ENCODE measurements around the gene FSD1L. TPM values are rescaled to one million over a fixed set of nuclear protein-coding genes. Genes with fewer than 3 reads are reported as not detected.

FSD1L gene
- total and polyA plus RNA-seq, 2 of the 13 experiments (the other 11 are each of a cell fraction or from before 2014, with no cell fraction given): 4.1 to 5.1 TPM

GRCh38 chr9:105554042-105554441, 106.2 kb downstream of the FSD1L start:
- WGBS (ENCODE audit: low lambda C conversion rate): 97% methylated on average over 10 of the region's 10 CpGs
- FAIRE-seq (no peak), ATAC-seq (no peak), DNase-seq (ENCODE audit: low spot score) (no peak)
- no TSS peak for BruUV-seq (replicated peaks)
- no peaks in the 10 kb centered on the region for H3K36me3 ChIP-seq (replicated peaks in 1 of 2; ENCODE audit: control insufficient read depth in 1 of 2, insufficient read depth in 2 of 2, low read length in 2 of 2)
- H3K9me3 ChIP-seq (ENCODE audit: low read length): no peaks in the 10 kb centered on the region
- peaks cover 15% of the 10 kb centered on the region for H3K4me1 ChIP-seq (ENCODE audit: insufficient read depth, low read length)
- ChIA-PET CTCF (ENCODE audit: low intra/inter-chr PET ratio, low total read pairs) (no interaction called here), POLR2A (no interaction called here)
- no peak overlapping the region for H3K27ac ChIP-seq (ENCODE audit: extremely low read length, insufficient read depth, low read length)
- no peak overlapping the region for H3K4me2 ChIP-seq (ENCODE audit: low read depth, low read length)
- intact Hi-C loops (cut with micrococcal nuclease; ENCODE audit: unreplicated experiment) (no loop called here), in situ Hi-C loops (cut with HindIII; ENCODE audit: extremely low pct_ligation_motif_present, low pct_unique_long_range_greater_than_20kb) (loop anchor here (10.0 kb wide), 1 partner anchor 61 kb away; no protein-coding TSS in a partner anchor)
- no peak overlapping the region for H3K9ac ChIP-seq (ENCODE audit: insufficient read depth, low read depth, low read length)
- H3K4me3 ChIP-seq (replicated peaks in 1 of 3; ENCODE audit: insufficient read depth in 1 of 3, low read depth in 2 of 3, low read length in 3 of 3): no peak overlapping the region
- no peaks in the 10 kb centered on the region; the same call in 1 of the 2 replicates for H4K20me1 ChIP-seq (ENCODE audit: insufficient read depth, low read length)
- no peaks in the 10 kb centered on the region; a peak in 1 of 5 replicates for H3K27me3 ChIP-seq (ENCODE audit: control insufficient read depth in 1 of 2, insufficient read depth in 2 of 2, low read length in 2 of 2)
- H2AFZ ChIP-seq (ENCODE audit: low read length): no peak overlapping the region
- TF ChIP-seq ZFP1 (CRISPR knock-in tag; IDR thresholded peaks at IDR 0.05) (no peak), MIER3 (CRISPR knock-in tag; IDR thresholded peaks at IDR 0.05; ENCODE audit: borderline replicate concordance) (no peak), MTF1 (CRISPR knock-in tag; IDR thresholded peaks at IDR 0.05) (no peak), ZHX2 (IDR thresholded peaks at IDR 0.05; ENCODE audit: low read depth) (no peak), ZHX2 (CRISPR knock-in tag; IDR thresholded peaks at IDR 0.05; ENCODE audit: borderline replicate concordance) (no peak), RFXAP (CRISPR knock-in tag; IDR thresholded peaks at IDR 0.05; ENCODE audit: borderline replicate concordance) (no peak), ZBTB7A (CRISPR knock-in tag; IDR thresholded peaks at IDR 0.05) (no peak), ZNF713 (CRISPR knock-in tag; IDR thresholded peaks at IDR 0.05) (no peak), ZBTB26 (CRISPR knock-in tag; IDR thresholded peaks at IDR 0.05; ENCODE audit: borderline replicate concordance) (no peak), EED (CRISPR knock-in tag; IDR thresholded peaks at IDR 0.05) (no peak), ZMAT3 (CRISPR knock-in tag; conservative IDR thresholded peaks at IDR 0.05) (no peak), TBP (CRISPR knock-in tag; IDR thresholded peaks at IDR 0.05) (no peak)
- TF ChIP-seq, protein P1, sequence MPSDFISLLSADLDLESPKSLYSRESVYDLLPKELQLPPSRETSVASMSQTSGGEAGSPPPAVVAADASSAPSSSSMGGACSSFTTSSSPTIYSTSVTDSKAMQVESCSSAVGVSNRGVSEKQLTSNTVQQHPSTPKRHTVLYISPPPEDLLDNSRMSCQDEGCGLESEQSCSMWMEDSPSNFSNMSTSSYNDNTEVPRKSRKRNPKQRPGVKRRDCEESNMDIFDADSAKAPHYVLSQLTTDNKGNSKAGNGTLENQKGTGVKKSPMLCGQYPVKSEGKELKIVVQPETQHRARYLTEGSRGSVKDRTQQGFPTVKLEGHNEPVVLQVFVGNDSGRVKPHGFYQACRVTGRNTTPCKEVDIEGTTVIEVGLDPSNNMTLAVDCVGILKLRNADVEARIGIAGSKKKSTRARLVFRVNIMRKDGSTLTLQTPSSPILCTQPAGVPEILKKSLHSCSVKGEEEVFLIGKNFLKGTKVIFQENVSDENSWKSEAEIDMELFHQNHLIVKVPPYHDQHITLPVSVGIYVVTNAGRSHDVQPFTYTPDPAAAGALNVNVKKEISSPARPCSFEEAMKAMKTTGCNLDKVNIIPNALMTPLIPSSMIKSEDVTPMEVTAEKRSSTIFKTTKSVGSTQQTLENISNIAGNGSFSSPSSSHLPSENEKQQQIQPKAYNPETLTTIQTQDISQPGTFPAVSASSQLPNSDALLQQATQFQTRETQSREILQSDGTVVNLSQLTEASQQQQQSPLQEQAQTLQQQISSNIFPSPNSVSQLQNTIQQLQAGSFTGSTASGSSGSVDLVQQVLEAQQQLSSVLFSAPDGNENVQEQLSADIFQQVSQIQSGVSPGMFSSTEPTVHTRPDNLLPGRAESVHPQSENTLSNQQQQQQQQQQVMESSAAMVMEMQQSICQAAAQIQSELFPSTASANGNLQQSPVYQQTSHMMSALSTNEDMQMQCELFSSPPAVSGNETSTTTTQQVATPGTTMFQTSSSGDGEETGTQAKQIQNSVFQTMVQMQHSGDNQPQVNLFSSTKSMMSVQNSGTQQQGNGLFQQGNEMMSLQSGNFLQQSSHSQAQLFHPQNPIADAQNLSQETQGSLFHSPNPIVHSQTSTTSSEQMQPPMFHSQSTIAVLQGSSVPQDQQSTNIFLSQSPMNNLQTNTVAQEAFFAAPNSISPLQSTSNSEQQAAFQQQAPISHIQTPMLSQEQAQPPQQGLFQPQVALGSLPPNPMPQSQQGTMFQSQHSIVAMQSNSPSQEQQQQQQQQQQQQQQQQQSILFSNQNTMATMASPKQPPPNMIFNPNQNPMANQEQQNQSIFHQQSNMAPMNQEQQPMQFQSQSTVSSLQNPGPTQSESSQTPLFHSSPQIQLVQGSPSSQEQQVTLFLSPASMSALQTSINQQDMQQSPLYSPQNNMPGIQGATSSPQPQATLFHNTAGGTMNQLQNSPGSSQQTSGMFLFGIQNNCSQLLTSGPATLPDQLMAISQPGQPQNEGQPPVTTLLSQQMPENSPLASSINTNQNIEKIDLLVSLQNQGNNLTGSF (CRISPR knock-in tag; IDR thresholded peaks at IDR 0.05): no peak
- H3K79me2 ChIP-seq (ENCODE audit: insufficient read depth, low read length): peaks cover 4% of the 10 kb centered on the region

All from HepG2 (cell line).